ENCODE data around the gene PABPC4L.

DNA sequence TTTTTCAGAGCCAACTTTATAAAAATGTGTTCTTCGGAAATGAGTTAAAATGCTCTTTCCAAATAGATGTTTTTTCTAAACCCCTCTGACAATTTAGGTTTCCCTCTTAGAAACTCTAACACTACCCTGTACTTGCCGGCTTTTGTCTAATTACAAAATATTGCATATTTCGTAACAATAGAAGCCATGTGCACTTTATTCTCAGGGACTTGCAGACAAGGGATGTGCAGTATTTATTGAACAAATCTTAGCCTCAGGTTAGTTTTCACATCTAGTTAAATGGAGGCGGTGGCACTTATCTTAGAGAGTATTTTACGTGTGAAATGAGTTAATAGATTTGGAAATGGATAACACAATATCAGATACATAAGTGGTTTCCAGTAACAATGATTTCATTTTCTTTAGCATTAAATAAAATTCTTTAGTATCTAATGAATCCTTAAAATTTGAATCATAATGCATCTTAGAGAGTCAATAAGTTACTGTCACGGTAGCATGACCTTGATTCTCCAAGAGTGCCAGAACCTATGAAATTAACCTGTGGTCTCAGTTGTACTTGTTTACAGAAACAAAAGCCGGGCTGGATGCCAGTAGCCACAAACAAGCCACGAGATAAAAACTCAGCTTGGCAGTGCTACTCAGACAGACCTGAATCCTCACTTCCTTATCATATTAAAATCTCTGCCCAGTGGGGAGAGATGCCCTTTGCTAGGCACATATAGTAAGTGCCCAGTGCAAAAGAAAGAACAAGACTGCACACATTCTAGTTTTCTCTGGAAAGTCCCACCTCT lies 772 bp upstream of the PABPC4L start:
- TF ChIP-seq, protein P1, sequence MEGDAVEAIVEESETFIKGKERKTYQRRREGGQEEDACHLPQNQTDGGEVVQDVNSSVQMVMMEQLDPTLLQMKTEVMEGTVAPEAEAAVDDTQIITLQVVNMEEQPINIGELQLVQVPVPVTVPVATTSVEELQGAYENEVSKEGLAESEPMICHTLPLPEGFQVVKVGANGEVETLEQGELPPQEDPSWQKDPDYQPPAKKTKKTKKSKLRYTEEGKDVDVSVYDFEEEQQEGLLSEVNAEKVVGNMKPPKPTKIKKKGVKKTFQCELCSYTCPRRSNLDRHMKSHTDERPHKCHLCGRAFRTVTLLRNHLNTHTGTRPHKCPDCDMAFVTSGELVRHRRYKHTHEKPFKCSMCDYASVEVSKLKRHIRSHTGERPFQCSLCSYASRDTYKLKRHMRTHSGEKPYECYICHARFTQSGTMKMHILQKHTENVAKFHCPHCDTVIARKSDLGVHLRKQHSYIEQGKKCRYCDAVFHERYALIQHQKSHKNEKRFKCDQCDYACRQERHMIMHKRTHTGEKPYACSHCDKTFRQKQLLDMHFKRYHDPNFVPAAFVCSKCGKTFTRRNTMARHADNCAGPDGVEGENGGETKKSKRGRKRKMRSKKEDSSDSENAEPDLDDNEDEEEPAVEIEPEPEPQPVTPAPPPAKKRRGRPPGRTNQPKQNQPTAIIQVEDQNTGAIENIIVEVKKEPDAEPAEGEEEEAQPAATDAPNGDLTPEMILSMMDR (IDR thresholded peaks at IDR 0.05), result no peak
- TF ChIP-seq, protein P2, sequence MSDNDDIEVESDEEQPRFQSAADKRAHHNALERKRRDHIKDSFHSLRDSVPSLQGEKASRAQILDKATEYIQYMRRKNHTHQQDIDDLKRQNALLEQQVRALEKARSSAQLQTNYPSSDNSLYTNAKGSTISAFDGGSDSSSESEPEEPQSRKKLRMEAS (CRISPR knock-in tag; IDR thresholded peaks at IDR 0.05), result no peak
